GM18508 (cell line): ENCODE results near the gene EXOC2.
A peak's percentile ranks its signal among the peaks of the same experiment; 100 is the strongest.

Source experiments
- ATAC-seq: cut with Tn5 transposase; IDR thresholded peaks from one replicate; pipeline ENCODE4 v1.9.1; 2021; ENCODE audit warnings: moderate number of reproducible peaks; ENCODE audit not compliant: insufficient read depth, unreplicated experiment

Gene EXOC2

DNA sequence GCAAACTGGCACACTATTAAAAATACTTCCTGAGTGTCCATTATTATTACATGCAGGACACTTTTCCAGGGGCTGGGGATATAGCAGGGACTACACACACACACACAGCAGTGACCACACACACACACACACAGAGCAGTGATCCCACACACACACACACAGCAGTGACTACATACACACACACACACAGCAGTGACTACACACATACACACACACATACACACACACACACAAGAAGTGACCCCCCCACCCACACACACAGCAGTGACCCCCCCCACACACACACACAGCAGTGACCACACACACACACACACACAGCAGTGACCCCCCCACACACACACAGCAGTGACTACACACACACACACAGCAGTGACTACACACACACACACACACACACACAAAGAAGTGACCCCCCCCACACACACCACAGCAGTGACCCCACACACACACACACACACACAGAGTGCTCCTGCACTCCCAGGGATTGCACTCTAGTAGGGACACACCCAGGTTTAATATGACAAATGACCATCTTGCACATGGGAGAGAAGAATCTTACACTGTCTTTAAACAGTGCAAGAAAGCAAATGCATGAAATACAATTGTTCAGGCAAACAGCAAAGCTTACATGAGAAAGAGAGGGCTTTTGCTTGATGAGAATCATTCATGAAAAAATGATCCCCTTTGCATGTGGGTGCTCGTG is 185.9 kb downstream of the EXOC2 start:
- ATAC-seq = no peak

DNA sequence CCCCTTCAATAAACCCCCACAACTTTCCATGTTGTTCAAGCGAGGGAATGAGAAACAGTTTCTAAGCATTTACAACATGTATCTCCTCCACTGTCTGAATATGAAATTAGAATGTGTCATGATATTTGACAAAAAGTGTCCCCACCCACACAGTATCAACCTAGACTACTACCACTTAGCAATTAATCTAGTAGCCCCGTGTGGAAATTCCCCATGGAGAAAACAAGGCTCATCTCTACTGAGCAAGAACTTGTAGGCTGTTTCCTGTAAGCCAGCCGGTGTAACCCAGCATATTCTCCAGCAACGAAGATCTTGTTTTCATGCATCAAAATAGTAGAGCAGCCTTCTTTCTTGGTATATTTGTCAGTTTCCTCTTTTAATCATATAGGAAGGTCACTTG is 186.4 kb downstream of the EXOC2 start:
- ATAC-seq = no peak

DNA sequence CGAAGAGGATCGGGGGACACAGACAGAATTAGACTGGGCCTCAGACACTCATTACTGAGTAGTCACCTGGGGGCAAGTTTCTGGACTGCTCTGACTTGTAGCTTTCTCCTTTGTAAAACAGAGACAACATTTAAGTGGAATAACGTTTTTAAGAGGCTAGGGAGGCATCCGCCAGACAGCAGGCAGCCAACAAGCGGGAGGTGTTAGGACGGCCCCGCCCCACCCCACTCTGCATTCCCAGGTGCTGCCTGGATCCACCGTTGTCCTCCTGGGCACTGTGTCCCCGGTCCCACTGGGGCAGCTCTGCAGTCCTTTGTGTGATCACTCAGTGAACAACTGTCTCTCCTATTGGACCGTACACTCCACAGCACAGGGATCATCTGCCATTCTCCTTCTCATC is 187.6 kb downstream of the EXOC2 start:
- no peak for ATAC-seq

GRCh38 chr6:504446-504980 is 188.4 kb downstream of the EXOC2 start:
- no peak for ATAC-seq

DNA sequence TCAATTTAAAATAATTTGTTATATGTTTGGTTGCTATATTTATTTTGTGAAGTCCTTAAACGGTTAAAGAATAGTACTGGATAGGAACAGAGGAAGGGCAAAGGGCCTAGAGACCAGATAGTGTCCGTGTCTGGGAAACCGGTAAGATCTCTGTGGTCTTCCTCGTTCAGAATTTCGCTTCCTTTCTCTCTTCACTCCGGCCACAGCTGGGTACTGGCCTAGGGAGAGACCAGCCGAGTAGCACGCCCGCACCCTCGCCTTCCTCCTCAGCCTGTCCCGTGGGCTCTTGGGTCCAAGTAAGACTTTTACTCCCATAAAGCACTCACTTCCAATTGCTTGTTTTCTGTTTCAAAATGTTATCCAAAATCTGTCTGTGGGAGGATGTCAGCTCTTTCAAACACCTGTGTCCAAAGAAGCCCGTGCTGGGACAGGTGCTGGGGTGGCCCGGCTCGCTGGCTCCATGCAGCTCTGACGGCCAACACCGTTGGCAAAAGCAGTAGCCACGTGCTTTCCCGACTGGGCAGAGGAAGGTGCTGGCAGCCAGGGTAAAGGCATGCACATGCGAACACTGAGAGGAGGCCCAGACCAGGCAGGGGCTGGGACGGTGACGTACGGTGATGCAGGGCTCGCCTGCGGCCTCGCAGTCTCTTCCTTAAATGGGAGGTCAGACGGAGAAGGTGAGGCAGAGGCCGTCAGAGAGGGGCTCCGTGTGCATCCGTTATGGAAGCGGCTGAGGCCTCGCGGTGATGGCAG is 189.2 kb downstream of the EXOC2 start:
- no peak for ATAC-seq

GRCh38 chr6:502761-503160 is 190.2 kb downstream of the EXOC2 start:
- ATAC-seq = no peak

DNA sequence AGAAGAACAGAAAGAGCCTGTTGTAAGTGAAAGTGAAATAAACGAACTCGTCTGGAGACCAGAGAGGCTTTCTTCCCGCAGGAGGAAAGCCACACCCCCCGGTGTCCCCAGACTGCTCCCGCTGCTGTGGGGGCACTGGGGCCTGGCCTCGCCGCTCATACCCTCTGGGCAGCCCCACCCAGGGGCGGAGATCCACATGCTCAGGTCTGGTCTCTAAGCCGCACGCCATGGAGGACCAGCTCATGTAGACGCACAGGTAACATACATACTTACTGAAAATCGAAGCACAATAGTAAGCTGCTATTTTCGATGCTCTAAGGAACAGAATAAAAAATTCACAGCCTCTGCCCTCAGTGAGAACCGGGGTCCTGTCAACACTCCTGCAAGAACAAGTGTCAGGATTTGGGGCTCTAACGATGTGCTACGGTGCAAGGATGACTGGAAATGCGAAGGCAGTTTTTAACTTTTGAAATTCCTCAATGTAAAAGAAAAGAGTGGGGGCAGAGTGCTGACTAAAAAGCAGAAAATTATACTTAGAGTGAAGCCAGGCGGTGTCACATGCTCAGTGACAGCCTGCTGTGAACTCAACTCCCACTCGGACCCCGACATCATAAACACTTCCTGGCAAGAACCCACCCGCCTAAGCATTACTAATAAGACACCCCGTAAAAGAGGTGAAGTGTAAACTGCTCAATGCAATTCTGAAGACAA is 190.9 kb downstream of the EXOC2 start:
- no peak for ATAC-seq

DNA sequence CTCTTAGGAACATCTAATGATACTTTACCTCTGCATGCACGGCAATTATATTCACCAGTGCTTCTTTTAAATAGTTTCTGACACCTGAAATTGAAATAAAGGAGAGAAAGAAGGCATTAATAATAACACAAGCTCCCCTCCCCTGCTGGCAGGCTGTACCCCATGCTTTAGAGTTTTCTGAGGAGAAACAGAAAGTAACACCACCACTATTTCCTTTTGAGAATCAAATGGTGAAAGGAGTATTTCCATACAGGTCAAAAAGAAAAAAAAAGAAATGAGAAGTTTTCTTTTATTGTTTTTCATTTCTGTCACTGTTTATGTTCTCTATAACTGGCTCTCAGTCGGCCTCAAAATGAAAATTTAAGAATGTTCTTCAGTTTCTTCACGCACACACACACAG is 193.3 kb downstream of the EXOC2 start:
- no peak for ATAC-seq

- no peak for ATAC-seq
Measured at GRCh38 chr6:498795-499231, 194.1 kb downstream of the EXOC2 start.

GRCh38 chr6:497258-497657 is 195.7 kb downstream of the EXOC2 start:
- ATAC-seq = no peak

DNA sequence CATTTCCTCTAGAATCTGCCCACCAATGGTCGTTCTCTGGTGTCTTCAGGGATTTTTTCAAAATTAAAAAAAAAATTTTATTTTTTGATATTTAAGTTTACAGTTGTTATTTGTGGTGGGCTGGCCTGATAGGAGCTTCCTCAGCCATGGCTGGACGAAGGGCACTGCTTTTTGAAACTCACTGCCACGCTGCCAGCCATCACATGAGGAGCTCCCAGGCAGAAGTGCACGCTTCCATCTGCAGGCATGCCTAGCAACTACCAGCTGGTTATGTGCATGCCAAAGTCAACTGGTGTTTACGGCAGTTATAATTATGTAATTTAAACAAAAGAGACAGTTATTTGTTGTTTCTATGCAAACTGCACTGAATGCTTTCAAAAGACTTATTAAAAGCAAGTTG is 196.3 kb downstream of the EXOC2 start:
- ATAC-seq = no peak

- no peak for ATAC-seq
Measured at GRCh38 chr6:494394-494793, 198.5 kb downstream of the EXOC2 start.

- no peak for ATAC-seq
Measured at GRCh38 chr6:493840-494239, 199.1 kb downstream of the EXOC2 start.

DNA sequence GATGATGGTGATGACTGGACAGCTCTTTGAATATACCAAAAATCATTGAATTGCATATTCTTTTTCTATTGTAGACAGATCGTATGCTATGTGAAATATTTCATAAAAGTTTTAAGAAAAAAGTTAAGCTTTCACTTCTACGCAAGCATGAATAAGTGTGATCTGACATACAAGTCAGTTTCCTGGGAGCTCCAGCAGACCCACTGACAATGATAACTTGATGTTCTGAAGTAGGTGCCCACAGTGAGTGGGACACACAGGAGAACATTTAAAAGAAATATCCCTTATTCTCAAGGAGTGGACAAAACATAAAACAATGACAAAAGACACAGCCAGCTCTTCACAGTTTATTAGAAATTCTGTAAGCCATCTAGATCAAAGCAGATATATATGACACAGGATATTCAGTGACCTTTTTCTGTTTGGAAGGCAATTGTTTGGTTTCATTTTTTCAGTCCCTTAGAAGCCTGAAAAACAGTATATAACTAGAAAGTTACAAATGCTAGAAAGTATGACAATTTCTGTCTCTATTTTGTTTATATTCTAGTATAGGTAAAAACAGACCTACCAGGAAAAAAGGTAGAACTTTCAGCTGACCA is 200.0 kb downstream of the EXOC2 start:
- ATAC-seq = no peak

GRCh38 chr6:492178-492577 is 200.8 kb downstream of the EXOC2 start:
- no peak for ATAC-seq

DNA sequence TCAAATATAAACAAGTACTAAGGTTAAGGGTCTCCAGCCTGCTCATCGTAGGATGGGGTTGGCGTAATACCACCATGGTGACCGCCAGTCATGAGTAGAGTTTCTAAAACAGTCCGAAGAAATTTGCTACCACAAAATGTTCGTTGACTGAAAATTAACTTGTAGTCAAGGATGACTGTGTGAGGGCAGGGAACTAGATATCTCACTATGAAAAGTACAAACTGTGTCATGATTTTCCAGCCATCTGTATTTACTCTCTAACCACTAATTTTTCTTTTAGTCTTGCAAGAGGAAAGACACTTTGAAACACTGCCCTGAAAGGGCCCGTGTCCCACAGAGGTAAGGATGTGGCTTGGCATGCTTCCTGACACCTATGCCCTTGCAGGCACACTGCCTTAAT is 201.7 kb downstream of the EXOC2 start:
- no peak for ATAC-seq

DNA sequence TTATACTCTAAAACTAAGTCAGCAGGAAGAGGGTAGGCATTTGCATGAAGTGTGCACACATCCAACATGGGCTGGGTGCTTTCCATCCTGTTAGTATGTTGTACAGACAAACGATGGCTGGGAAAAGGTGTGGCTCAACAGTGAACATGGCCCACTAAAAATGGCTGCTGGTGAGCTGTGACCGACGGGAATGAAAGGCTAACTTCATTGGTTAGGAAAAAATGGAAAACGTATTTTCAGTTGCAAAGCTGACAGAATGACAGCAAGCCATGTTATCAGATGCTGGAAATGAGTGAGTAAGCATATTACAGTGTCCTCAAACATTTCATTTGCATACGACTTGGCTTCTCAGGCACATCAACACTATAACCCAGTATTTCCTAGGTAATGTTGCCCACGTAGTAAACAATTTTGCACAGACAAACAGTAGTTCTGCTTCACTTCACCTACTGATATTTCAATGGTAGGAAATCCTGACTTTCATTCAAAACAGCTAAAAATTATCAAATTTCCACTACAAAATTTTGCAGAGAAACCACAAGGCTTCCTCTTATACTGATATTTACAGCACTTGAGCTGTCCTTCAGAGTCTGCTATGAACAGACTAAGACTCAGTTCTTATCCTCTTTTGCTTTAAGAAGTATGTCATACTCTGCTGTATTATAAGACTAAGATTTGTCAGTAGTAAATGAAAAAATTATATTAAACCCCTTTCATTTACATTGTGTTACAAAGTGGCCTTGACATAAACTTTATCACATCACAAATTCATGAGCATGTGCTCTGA is 202.5 kb downstream of the EXOC2 start:
- peak; percentile 49 for ATAC-seq

DNA sequence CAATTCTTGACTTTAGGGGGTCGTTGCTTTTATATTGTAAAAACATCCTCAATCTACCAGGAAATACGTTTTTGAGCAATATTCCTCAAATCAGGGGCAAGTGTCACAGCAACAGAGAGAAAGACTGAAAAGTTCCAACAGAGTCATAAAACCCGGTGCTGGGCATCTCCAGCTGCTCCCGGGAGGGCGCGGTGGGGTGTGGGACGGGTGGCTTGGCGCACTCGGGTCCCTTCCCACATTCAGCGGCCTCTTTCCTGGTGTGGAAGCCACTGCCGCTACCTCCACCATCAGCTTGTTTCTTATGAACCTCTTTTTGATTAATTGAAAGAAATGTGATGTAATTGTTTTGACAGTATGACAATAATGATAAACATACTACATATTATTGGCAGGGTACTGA is 203.2 kb downstream of the EXOC2 start:
- no peak for ATAC-seq

- ATAC-seq = no peak
Measured at GRCh38 chr6:489001-489400, 203.9 kb downstream of the EXOC2 start.

DNA sequence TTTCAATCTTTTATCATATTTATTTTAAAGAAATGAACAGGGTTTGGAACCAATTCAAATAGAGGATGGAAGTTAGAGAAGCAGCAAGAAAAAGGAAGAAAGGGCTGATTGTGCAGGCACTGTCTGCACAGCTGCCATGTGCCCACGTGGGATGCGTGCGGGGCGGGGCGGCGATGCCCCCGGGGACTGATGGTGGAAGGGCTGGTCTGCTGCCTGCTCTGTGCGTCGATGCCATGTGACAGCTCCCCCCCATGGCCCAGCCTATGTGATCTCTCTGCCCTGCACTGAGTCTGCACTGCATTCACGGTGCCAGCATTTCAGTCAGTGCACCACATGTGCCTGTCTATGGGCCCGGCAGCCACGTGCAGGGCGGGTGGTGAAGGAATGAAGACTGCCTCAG is 205.0 kb downstream of the EXOC2 start:
- no peak for ATAC-seq
